Nephron progenitor cell (in vitro differentiated cells): Measurements from ENCODE around the gene CARS1.
A peak's percentile ranks its signal among the peaks of the same experiment; 100 is the strongest.

Source experiments
- DNase-seq: peaks from one replicate; pipeline ENCODE4 v3.0.0; 2021
- H3K27ac Mint-ChIP-seq: 2 replicates; pipeline ENCODE4 v1.8.0; 2021; ENCODE audit warnings: mild to moderate bottlenecking, moderate library complexity, mixed read lengths
- H3K27me3 Mint-ChIP-seq: 2 replicates; pipeline ENCODE4 v1.8.0; 2021; ENCODE audit warnings: mild to moderate bottlenecking, low read depth, mixed read lengths; ENCODE audit not compliant: poor library complexity
- H3K36me3 Mint-ChIP-seq: 2 replicates; pipeline ENCODE4 v1.8.0; 2021; ENCODE audit warnings: low read depth, mixed read lengths
- H3K4me1 Mint-ChIP-seq: 2 replicates; pipeline ENCODE4 v1.8.0; 2021; ENCODE audit warnings: mixed read lengths
- H3K4me3 Mint-ChIP-seq: 2 replicates; pipeline ENCODE4 v1.8.0; 2021; ENCODE audit warnings: mild to moderate bottlenecking, moderate library complexity, mixed read lengths
- H3K9me3 Mint-ChIP-seq: 2 replicates; pipeline ENCODE4 v1.8.0; 2021; ENCODE audit warnings: mild to moderate bottlenecking, moderate library complexity, mixed read lengths
- TF ChIP-seq, protein P1 (sequence below): fragments of 200-600 bp; sonication (generic); IDR thresholded peaks from 2 replicates; pipeline ENCODE4 v1.5.0; 2021; ENCODE audit warnings: antibody characterized with exemption

Gene CARS1

DNA sequence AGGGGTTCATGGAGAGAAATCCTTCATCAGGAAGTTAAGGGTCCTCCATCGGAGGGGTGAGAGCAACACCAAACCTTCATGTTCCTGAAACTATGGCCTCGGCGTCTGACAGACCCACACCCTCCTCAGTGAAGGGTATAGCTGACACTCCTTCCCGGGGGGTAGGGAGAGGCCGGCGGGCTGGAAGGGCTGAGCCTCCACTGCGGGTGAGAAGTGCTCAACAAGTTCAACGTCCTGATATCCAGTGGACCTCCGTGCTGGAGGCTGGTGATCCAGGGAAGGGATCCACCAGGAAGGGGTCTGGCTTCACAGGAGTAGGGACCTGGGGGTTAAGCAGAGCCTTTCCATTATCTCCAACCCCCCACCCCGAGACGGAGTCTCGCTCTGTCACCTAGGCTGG is 12.3 kb downstream of the CARS1 start:
- Mint-ChIP-seq H3K4me1 (peaks cover 26% of the 10 kb centered on the region), H3K4me3 (no peak overlapping the region), H3K27ac (no peak overlapping the region), H3K9me3 (no peaks in the 10 kb centered on the region), H3K36me3 (peaks cover 14% of the 10 kb centered on the region), H3K27me3 (no peaks in the 10 kb centered on the region)
- TF ChIP-seq, protein P1, sequence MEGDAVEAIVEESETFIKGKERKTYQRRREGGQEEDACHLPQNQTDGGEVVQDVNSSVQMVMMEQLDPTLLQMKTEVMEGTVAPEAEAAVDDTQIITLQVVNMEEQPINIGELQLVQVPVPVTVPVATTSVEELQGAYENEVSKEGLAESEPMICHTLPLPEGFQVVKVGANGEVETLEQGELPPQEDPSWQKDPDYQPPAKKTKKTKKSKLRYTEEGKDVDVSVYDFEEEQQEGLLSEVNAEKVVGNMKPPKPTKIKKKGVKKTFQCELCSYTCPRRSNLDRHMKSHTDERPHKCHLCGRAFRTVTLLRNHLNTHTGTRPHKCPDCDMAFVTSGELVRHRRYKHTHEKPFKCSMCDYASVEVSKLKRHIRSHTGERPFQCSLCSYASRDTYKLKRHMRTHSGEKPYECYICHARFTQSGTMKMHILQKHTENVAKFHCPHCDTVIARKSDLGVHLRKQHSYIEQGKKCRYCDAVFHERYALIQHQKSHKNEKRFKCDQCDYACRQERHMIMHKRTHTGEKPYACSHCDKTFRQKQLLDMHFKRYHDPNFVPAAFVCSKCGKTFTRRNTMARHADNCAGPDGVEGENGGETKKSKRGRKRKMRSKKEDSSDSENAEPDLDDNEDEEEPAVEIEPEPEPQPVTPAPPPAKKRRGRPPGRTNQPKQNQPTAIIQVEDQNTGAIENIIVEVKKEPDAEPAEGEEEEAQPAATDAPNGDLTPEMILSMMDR, result no peak
- no peak for DNase-seq

DNA sequence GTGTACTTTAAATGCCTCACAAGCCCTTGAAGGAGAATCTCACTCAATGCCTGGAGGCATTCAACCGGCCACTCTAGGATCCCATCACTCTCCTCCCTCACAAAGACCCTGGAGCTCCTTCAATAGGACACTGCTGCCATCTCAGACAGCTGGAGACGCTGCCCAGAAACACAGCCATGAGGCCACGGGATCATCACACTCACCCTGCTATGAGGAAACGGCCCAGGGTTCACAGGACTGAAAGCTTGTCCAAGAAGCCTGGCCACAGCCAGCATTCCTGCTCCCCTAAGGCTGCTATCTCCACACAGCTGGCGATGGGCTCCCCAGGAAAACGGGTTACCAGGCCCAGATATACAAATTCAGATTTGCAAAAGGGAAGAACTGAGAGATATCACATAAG is 13.2 kb downstream of the CARS1 start:
- no peaks in the 10 kb centered on the region for H3K9me3 Mint-ChIP-seq
- peaks cover 20% of the 10 kb centered on the region for H3K36me3 Mint-ChIP-seq

DNA sequence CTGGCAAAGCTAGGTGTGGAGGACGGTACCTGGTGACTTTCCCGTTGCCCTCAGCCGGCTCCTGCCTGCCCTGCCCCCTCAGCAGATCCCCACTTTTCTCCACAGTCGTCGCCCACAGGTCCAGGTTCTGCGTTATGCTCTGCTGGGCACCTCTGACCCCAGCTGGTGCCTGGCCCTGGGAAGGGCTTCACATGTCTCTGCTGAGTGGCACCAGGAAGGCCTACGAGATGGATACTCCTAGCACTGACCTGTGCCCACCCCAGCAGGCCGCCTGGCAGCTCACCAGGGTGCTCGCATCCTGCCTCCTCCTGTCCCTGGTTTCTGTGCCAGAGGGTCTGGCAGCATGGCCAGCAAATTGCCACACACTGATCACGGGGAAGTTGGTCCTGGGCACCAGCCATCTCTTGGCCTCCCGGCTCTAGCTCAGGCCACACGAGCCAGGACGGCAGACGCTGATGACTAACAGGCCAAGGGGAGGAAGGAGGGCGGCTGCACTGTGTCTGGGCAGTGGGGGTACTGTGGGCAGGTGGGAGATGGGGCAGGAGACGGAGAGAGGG is 13.8 kb downstream of the CARS1 start:
- Mint-ChIP-seq H3K27me3 (no peaks in the 10 kb centered on the region), H3K4me1 (peaks cover 26% of the 10 kb centered on the region), H3K27ac (no peak overlapping the region), H3K4me3 (no peak overlapping the region), H3K9me3 (no peaks in the 10 kb centered on the region), H3K36me3 (peaks cover 20% of the 10 kb centered on the region)
- TF ChIP-seq, protein P1, result no peak
- no peak for DNase-seq

More for the DNA sequence above, 13.2 kb downstream of the CARS1 start:
- Mint-ChIP-seq H3K27ac (no peak overlapping the region), H3K27me3 (no peaks in the 10 kb centered on the region), H3K4me1 (peaks cover 26% of the 10 kb centered on the region), H3K4me3 (no peak overlapping the region)
- TF ChIP-seq, protein P1, result no peak
- no peak for DNase-seq

DNA sequence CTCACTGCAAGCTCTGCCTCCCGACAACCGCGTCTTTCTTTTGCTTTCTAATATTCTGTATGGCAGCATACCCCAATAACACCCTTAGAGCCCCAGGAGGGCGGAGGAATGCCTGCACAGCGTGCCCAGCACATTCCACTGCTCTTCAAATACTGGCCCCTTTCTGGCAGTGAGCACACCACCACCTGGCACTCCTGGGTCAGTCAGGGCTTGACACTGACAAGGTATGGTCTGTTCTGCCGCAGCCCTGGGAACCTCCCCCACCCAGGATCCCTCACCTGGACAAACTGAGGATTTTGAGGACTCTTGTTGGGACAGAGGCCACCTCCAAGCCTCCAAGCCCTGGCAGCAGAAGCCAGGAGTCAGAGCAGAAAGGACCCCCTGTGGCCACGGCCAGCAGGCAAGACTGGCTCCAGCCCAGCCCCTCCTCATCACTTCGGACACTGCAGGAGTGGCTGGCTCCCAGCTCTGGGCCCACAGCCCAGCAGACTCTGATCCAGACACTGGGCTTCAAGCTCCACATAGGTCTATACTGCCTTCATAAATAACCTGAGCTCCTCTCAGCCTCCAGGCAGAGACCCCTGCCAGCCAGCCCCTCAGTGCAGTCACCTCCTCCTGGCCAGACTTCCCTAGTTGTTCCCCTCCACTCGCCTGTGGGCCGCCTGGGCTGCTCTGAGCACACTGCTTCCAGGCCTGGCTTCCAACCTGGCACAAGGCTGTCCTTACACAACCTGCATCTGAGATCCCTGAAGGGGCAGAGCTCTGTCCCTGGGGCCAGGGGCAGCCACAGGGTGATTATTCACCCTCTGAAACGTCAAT is 14.5 kb downstream of the CARS1 start:
- H3K4me3 Mint-ChIP-seq, result no peak overlapping the region
- peaks cover 20% of the 10 kb centered on the region for H3K36me3 Mint-ChIP-seq
- H3K27me3 Mint-ChIP-seq, result no peaks in the 10 kb centered on the region
- H3K9me3 Mint-ChIP-seq, result no peaks in the 10 kb centered on the region
- TF ChIP-seq, protein P1, result no peak
- peaks cover 26% of the 10 kb centered on the region for H3K4me1 Mint-ChIP-seq
- peak overlapping the region; percentile 88 for H3K27ac Mint-ChIP-seq
- DNase-seq, result no peak

DNA sequence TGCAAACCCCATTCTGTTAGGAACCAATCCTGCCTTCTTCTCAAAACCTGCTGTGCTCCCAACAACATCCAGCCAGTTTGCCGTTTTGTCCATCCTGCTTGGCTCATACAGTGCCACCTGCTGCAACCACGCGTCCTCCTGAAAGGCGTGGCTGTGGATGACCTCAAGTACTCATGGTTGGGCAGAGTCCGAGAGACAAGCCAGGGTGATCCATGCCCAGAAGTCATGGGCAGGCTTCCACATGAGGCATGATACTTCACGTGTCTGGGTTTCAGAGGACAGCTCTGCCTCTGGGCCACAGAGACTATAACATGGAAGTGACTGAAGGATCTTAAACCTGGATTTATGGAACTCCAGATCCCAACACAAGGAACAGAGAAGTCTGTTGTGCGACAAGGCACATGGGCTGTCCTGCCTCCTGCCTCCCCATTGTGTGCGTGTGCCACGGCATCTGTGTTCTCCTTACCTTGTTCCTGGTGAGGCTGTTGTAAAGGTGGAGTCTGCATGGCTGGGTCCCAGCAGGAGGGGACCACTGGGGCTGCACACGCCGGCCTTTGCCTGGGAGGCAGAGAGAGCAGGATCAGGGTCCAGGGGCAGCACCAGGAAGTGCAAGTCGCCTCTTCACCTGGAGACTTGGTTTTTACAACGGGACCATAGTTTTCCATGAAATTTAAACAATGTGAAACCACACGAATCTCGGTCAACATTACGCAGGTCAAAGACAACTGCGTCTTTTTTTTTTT is 15.4 kb downstream of the CARS1 start:
- Mint-ChIP-seq H3K36me3 (peaks cover 27% of the 10 kb centered on the region), H3K4me3 (no peak overlapping the region), H3K9me3 (no peaks in the 10 kb centered on the region), H3K4me1 (peaks cover 26% of the 10 kb centered on the region), H3K27ac (no peak overlapping the region), H3K27me3 (no peaks in the 10 kb centered on the region)
- no peak for DNase-seq
- TF ChIP-seq, protein P1, result no peak
